GM23338 (cell line): Measurements from ENCODE around the gene MARCHF9. TPM values are rescaled to one million over a fixed set of nuclear protein-coding genes. Genes with fewer than 3 reads are reported as not detected.

Experiments
- ATAC-seq: fragments of 200-7000 bp; cut with Tn5 transposase; 3 replicates; pipeline ENCODE4 v1.9.1; 2020
- DNase-seq: peaks from one replicate; pipeline ENCODE4 v3.0.0-alpha.2; 2015; ENCODE audit warnings: low spot score
- H2AFZ ChIP-seq: fragments of 200-600 bp; sonication (generic); 2 replicates; pipeline ENCODE4 v1.8.0; 2016; ENCODE audit warnings: antibody characterized with exemption, mild to moderate bottlenecking, moderate library complexity
- H3F3A ChIP-seq: fragments of 200-600 bp; sonication (generic); replicated peaks from 2 replicates; pipeline ENCODE4 v1.8.0; 2017; ENCODE audit warnings: antibody characterized with exemption, mixed run types, low read depth
- H3K27ac ChIP-seq: fragments of 200-600 bp; sonication (generic); 2 replicates; pipeline ENCODE4 v1.6.1; 2016; ENCODE audit warnings: low read depth
- H3K27me3 ChIP-seq: fragments of 200-600 bp; sonication (generic); 2 replicates; pipeline ENCODE4 v1.8.0; 2016; ENCODE audit warnings: mild to moderate bottlenecking, mixed run types, moderate library complexity; ENCODE audit not compliant: insufficient read depth
- H3K36me3 ChIP-seq: fragments of 200-600 bp; sonication (generic); 2 replicates; pipeline ENCODE4 v1.8.0; 2016; ENCODE audit warnings: mild to moderate bottlenecking; ENCODE audit not compliant: insufficient read depth
- H3K4me1 ChIP-seq: fragments of 200-600 bp; sonication (generic); 2 replicates; pipeline ENCODE4 v1.8.0; 2016; ENCODE audit warnings: mild to moderate bottlenecking, moderate library complexity; ENCODE audit not compliant: insufficient read depth
- H3K4me2 ChIP-seq: fragments of 200-600 bp; sonication (generic); 2 replicates; pipeline ENCODE4 v1.7.1; 2017; ENCODE audit warnings: mixed run types
- H3K4me3 ChIP-seq: fragments of 200-600 bp; sonication (generic); 2 replicates; pipeline ENCODE4 v1.6.1; 2016; ENCODE audit warnings: mixed run types
- H3K79me2 ChIP-seq: fragments of 200-600 bp; sonication (generic); replicated peaks from 2 replicates; pipeline ENCODE4 v1.8.0; 2017; ENCODE audit warnings: mild to moderate bottlenecking; ENCODE audit not compliant: insufficient read depth
- H3K9me2 ChIP-seq: fragments of 200-600 bp; sonication (generic); 2 replicates; pipeline ENCODE4 v1.8.0; 2017; ENCODE audit not compliant: insufficient read depth
- H4K20me1 ChIP-seq: fragments of 200-600 bp; sonication (generic); replicated peaks from 2 replicates; pipeline ENCODE4 v1.8.0; 2017; ENCODE audit warnings: mild to moderate bottlenecking; ENCODE audit not compliant: insufficient read depth
- H3K27ac Mint-ChIP-seq: 2 replicates; pipeline ENCODE4 v1.8.0; 2020; ENCODE audit warnings: inconsistent platforms, mild to moderate bottlenecking, moderate library complexity, mixed read lengths
- H3K27me3 Mint-ChIP-seq: 3 replicates; pipeline ENCODE4 v1.8.0; 2022; ENCODE audit warnings: low read depth, mild to moderate bottlenecking, moderate library complexity, mixed read lengths, inconsistent platforms; ENCODE audit not compliant: insufficient read depth, poor library complexity
- H3K36me3 Mint-ChIP-seq: 3 replicates; pipeline ENCODE4 v1.8.0; 2021; ENCODE audit warnings: low read depth, mild to moderate bottlenecking, inconsistent platforms, moderate library complexity, mixed read lengths
- H3K4me1 Mint-ChIP-seq: 3 replicates; pipeline ENCODE4 v1.8.0; 2020; ENCODE audit warnings: mild to moderate bottlenecking, inconsistent platforms, mixed read lengths
- H3K4me3 Mint-ChIP-seq: 3 replicates; pipeline ENCODE4 v1.8.0; 2021; ENCODE audit warnings: moderate library complexity, mild to moderate bottlenecking, inconsistent platforms, mixed read lengths
- H3K9me3 Mint-ChIP-seq: 3 replicates; pipeline ENCODE4 v1.8.0; 2020; ENCODE audit warnings: moderate library complexity, mild to moderate bottlenecking, inconsistent platforms, mixed read lengths
- CREB1 ChIP-seq: fragments of 250-450 bp; sonication (Bioruptor Pico); IDR thresholded peaks from 2 replicates; pipeline ENCODE4 v1.5.0; 2020; ENCODE audit warnings: low read depth, mild to moderate bottlenecking, moderate library complexity
- EZH2 ChIP-seq: fragments of 200-600 bp; sonication (generic); IDR thresholded peaks from one replicate; pipeline ENCODE4 v1.8.0; 2017; ENCODE audit warnings: antibody characterized with exemption, mild to moderate bottlenecking, low read depth; ENCODE audit not compliant: unreplicated experiment
- EZH2phosphoT487 ChIP-seq: fragments of 200-600 bp; sonication (generic); IDR thresholded peaks from one replicate; pipeline ENCODE4 v1.8.1; 2018; ENCODE audit warnings: antibody characterized with exemption; ENCODE audit not compliant: unreplicated experiment
- NANOG ChIP-seq: IDR thresholded peaks from 2 replicates; pipeline ENCODE4 v1.6.1; 2016; ENCODE audit warnings: antibody characterized with exemption, borderline replicate concordance
- POLR2AphosphoS5 ChIP-seq: IDR thresholded peaks from 2 replicates; pipeline ENCODE4 v1.6.1; 2016; ENCODE audit warnings: antibody characterized with exemption, low read depth
- STAT1 ChIP-seq: IDR thresholded peaks from one replicate; pipeline ENCODE4 v1.6.1; 2016; ENCODE audit warnings: antibody characterized with exemption; ENCODE audit not compliant: unreplicated experiment
- ZNF114 ChIP-seq: fragments of 250-450 bp; sonication (Bioruptor Pico); IDR thresholded peaks from 2 replicates; pipeline ENCODE4 v1.5.0; 2020; ENCODE audit warnings: mild to moderate bottlenecking, moderate library complexity
- ZNF331 ChIP-seq: fragments of 250-450 bp; sonication (Bioruptor Pico); IDR thresholded peaks from 2 replicates; pipeline ENCODE4 v1.5.0; 2020; ENCODE audit warnings: low read depth, mild to moderate bottlenecking, moderate library complexity
- polyA plus RNA-seq: library from polyadenylated mRNA; unstranded; fragments of >200 nt; fragmentation: Nextera tagmentation; extraction: Ambion mirVana; gene quantifications from 2 replicates; pipeline ENCODE4 v1.2.1, GENCODE V29; 2016
- total RNA-seq: library from RNA; depleted of rRNA; stranded (reverse); fragments of >200 nt; shearing (Covaris generic); gene quantifications from 2 replicates; pipeline ENCODE4 v1.2.3, GENCODE V29; 2014
- TF ChIP-seq, protein P1 (sequence below): fragments of 250-450 bp; sonication (Bioruptor Pico); IDR thresholded peaks from 2 replicates; pipeline ENCODE4 v1.5.0; 2020; ENCODE audit warnings: mild to moderate bottlenecking, moderate library complexity
- TF ChIP-seq, protein P2 (sequence below), 2 experiments: fragments of 200-600 bp in 1 of 2; sonication (generic) in 1 of 2; conservative IDR thresholded peaks; 2 replicates each; pipeline versions ENCODE4 v1.5.1 to v1.6.1; 2016 to 2017; ENCODE audit warnings: antibody characterized with exemption in 2 of 2, low read depth in 2 of 2, mild to moderate bottlenecking in 2 of 2, moderate library complexity in 1 of 2
- TF ChIP-seq, protein P3 (sequence below): IDR thresholded peaks from one replicate; pipeline ENCODE4 v1.6.1; 2018; ENCODE audit warnings: antibody characterized with exemption; ENCODE audit not compliant: unreplicated experiment
- TF ChIP-seq, protein P4 (sequence below): IDR thresholded peaks from 2 replicates; pipeline ENCODE4 v1.6.1; 2016; ENCODE audit warnings: antibody characterized with exemption

The MARCHF9 gene
- total and polyA plus RNA-seq, 2 experiments from 2014 or later = 2.9 to 3.3 TPM

DNA sequence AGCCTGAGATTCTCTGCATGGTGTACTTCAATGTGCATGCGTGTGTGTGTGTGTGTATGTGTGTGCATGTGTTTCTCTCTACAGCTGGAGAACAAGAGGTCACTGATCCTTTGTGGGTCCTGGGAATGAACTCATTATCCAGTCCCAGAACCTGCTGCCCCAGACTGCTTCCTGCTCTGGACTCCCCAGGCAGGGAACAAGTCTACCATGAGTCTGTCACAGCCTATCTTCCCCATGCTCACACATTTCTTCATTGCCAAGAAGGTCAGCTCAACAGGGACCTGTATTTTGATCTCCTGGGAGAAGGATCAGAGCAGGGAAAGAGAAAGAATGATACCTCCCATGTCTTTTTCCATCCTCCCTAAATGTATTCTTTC lies 13.5 kb upstream of the MARCHF9 start:
- Histone ChIP-seq H3K4me1 (peaks cover 14% of the 10 kb centered on the region), H3K27me3 (peaks cover 75% of the 10 kb centered on the region), H3K9me2 (no peaks in the 10 kb centered on the region), H3K4me3 (no peak overlapping the region), H3K27ac (no peak overlapping the region), H3K36me3 (peaks cover 3% of the 10 kb centered on the region; the same call in 1 of the 2 replicates), H4K20me1 (no peaks in the 10 kb centered on the region), H3K4me2 (no peak overlapping the region), H3K79me2 (no peaks in the 10 kb centered on the region), H2AFZ (no peak overlapping the region), H3F3A (peaks cover 17% of the 10 kb centered on the region)
- TF ChIP-seq ZNF114 (CRISPR knock-in tag) = no peak
- TF ChIP-seq, protein P1, sequence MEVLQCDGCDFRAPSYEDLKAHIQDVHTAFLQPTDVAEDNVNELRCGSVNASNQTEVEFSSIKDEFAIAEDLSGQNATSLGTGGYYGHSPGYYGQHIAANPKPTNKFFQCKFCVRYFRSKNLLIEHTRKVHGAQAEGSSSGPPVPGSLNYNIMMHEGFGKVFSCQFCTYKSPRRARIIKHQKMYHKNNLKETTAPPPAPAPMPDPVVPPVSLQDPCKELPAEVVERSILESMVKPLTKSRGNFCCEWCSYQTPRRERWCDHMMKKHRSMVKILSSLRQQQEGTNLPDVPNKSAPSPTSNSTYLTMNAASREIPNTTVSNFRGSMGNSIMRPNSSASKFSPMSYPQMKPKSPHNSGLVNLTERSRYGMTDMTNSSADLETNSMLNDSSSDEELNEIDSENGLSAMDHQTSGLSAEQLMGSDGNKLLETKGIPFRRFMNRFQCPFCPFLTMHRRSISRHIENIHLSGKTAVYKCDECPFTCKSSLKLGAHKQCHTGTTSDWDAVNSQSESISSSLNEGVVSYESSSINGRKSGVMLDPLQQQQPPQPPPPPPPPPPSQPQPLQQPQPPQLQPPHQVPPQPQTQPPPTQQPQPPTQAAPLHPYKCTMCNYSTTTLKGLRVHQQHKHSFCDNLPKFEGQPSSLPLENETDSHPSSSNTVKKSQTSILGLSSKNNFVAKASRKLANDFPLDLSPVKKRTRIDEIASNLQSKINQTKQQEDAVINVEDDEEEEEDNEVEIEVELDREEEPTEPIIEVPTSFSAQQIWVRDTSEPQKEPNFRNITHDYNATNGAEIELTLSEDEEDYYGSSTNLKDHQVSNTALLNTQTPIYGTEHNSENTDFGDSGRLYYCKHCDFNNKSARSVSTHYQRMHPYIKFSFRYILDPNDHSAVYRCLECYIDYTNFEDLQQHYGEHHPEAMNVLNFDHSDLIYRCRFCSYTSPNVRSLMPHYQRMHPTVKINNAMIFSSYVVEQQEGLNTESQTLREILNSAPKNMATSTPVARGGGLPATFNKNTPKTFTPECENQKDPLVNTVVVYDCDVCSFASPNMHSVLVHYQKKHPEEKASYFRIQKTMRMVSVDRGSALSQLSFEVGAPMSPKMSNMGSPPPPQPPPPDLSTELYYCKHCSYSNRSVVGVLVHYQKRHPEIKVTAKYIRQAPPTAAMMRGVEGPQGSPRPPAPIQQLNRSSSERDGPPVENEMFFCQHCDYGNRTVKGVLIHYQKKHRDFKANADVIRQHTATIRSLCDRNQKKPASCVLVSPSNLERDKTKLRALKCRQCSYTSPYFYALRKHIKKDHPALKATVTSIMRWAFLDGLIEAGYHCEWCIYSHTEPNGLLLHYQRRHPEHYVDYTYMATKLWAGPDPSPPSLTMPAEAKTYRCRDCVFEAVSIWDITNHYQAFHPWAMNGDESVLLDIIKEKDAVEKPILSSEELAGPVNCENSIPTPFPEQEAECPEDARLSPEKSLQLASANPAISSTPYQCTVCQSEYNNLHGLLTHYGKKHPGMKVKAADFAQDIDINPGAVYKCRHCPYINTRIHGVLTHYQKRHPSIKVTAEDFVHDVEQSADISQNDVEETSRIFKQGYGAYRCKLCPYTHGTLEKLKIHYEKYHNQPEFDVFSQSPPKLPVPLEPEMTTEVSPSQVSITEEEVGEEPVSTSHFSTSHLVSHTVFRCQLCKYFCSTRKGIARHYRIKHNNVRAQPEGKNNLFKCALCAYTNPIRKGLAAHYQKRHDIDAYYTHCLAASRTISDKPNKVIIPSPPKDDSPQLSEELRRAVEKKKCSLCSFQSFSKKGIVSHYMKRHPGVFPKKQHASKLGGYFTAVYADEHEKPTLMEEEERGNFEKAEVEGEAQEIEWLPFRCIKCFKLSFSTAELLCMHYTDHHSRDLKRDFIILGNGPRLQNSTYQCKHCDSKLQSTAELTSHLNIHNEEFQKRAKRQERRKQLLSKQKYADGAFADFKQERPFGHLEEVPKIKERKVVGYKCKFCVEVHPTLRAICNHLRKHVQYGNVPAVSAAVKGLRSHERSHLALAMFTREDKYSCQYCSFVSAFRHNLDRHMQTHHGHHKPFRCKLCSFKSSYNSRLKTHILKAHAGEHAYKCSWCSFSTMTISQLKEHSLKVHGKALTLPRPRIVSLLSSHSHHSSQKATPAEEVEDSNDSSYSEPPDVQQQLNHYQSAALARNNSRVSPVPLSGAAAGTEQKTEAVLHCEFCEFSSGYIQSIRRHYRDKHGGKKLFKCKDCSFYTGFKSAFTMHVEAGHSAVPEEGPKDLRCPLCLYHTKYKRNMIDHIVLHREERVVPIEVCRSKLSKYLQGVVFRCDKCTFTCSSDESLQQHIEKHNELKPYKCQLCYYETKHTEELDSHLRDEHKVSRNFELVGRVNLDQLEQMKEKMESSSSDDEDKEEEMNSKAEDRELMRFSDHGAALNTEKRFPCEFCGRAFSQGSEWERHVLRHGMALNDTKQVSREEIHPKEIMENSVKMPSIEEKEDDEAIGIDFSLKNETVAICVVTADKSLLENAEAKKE = no peak
- TF ChIP-seq, protein P2, sequence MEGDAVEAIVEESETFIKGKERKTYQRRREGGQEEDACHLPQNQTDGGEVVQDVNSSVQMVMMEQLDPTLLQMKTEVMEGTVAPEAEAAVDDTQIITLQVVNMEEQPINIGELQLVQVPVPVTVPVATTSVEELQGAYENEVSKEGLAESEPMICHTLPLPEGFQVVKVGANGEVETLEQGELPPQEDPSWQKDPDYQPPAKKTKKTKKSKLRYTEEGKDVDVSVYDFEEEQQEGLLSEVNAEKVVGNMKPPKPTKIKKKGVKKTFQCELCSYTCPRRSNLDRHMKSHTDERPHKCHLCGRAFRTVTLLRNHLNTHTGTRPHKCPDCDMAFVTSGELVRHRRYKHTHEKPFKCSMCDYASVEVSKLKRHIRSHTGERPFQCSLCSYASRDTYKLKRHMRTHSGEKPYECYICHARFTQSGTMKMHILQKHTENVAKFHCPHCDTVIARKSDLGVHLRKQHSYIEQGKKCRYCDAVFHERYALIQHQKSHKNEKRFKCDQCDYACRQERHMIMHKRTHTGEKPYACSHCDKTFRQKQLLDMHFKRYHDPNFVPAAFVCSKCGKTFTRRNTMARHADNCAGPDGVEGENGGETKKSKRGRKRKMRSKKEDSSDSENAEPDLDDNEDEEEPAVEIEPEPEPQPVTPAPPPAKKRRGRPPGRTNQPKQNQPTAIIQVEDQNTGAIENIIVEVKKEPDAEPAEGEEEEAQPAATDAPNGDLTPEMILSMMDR (conservative IDR thresholded peaks at IDR 0.05; ENCODE audit: low read depth in 2 of 2) = no peak
- TF ChIP-seq, protein P3, sequence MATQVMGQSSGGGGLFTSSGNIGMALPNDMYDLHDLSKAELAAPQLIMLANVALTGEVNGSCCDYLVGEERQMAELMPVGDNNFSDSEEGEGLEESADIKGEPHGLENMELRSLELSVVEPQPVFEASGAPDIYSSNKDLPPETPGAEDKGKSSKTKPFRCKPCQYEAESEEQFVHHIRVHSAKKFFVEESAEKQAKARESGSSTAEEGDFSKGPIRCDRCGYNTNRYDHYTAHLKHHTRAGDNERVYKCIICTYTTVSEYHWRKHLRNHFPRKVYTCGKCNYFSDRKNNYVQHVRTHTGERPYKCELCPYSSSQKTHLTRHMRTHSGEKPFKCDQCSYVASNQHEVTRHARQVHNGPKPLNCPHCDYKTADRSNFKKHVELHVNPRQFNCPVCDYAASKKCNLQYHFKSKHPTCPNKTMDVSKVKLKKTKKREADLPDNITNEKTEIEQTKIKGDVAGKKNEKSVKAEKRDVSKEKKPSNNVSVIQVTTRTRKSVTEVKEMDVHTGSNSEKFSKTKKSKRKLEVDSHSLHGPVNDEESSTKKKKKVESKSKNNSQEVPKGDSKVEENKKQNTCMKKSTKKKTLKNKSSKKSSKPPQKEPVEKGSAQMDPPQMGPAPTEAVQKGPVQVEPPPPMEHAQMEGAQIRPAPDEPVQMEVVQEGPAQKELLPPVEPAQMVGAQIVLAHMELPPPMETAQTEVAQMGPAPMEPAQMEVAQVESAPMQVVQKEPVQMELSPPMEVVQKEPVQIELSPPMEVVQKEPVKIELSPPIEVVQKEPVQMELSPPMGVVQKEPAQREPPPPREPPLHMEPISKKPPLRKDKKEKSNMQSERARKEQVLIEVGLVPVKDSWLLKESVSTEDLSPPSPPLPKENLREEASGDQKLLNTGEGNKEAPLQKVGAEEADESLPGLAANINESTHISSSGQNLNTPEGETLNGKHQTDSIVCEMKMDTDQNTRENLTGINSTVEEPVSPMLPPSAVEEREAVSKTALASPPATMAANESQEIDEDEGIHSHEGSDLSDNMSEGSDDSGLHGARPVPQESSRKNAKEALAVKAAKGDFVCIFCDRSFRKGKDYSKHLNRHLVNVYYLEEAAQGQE = no peak
- TF ChIP-seq, protein P4, sequence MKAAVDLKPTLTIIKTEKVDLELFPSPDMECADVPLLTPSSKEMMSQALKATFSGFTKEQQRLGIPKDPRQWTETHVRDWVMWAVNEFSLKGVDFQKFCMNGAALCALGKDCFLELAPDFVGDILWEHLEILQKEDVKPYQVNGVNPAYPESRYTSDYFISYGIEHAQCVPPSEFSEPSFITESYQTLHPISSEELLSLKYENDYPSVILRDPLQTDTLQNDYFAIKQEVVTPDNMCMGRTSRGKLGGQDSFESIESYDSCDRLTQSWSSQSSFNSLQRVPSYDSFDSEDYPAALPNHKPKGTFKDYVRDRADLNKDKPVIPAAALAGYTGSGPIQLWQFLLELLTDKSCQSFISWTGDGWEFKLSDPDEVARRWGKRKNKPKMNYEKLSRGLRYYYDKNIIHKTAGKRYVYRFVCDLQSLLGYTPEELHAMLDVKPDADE = no peak
- TF ChIP-seq CREB1 (CRISPR knock-in tag) = no peak
- TF ChIP-seq EZH2phosphoT487 = no peak
- no peak for TF ChIP-seq ZNF331 (CRISPR knock-in tag)
- no peak for TF ChIP-seq POLR2AphosphoS5
- TF ChIP-seq EZH2 = no peak
- no peak for TF ChIP-seq STAT1
- no peak for TF ChIP-seq NANOG
- ATAC-seq (no peak), DNase-seq (no peak)
- Mint-ChIP-seq H3K9me3 (peaks cover 1% of the 10 kb centered on the region), H3K27me3 (peaks cover 66% of the 10 kb centered on the region), H3K27ac (no peak overlapping the region), H3K4me3 (no peak overlapping the region), H3K36me3 (peaks cover 7% of the 10 kb centered on the region), H3K4me1 (peaks cover 28% of the 10 kb centered on the region)
